ENCODE data around the gene SSR1. TPM values are rescaled to one million over a fixed set of nuclear protein-coding genes. Genes with fewer than 3 reads are reported as not detected.
"Not testable (repeated sequence)": the region's sequence is repeated elsewhere in the genome, so short reads cannot be mapped to it uniquely, and the experiment has no call there.

The SSR1 gene
- total RNA-seq, 4 donors from 2014 or later: 34.2 to 61.4 (median 46.0) TPM

- TF ChIP-seq POLR2AphosphoS5 (IDR thresholded peaks at IDR 0.05) (no peak), POLR2A (IDR thresholded peaks at IDR 0.05) (no peak), EP300 (IDR thresholded peaks at IDR 0.05) (no peak)
- TF ChIP-seq, protein P1, sequence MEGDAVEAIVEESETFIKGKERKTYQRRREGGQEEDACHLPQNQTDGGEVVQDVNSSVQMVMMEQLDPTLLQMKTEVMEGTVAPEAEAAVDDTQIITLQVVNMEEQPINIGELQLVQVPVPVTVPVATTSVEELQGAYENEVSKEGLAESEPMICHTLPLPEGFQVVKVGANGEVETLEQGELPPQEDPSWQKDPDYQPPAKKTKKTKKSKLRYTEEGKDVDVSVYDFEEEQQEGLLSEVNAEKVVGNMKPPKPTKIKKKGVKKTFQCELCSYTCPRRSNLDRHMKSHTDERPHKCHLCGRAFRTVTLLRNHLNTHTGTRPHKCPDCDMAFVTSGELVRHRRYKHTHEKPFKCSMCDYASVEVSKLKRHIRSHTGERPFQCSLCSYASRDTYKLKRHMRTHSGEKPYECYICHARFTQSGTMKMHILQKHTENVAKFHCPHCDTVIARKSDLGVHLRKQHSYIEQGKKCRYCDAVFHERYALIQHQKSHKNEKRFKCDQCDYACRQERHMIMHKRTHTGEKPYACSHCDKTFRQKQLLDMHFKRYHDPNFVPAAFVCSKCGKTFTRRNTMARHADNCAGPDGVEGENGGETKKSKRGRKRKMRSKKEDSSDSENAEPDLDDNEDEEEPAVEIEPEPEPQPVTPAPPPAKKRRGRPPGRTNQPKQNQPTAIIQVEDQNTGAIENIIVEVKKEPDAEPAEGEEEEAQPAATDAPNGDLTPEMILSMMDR (IDR thresholded peaks at IDR 0.05): no peak
- 83 to 92% methylated on average over 6 of the region's 6 CpGs for WGBS, 2 donors (ENCODE audit: low coverage in 1 of 2)
- peaks cover 0 to 23% (median 12%) of the 10 kb centered on the region in 3 donors for H3K4me1 ChIP-seq
Measured at GRCh38 chr6:7315948-7316365, 3.0 kb upstream of the SSR1 start.

GRCh38 chr6:7315087-7315947, 2.3 kb upstream of the SSR1 start:
- H3K4me1 ChIP-seq: peaks cover 0 to 29% (median 12%) of the 10 kb centered on the region in 3 donors
- not testable (repeated sequence) for H3K36me3 ChIP-seq, H3K27me3 ChIP-seq, H3K9me3 ChIP-seq, H3K4me3 ChIP-seq, ATAC-seq, H3K27ac ChIP-seq
- WGBS, 2 donors (ENCODE audit: low coverage in 1 of 2): 98% methylated on average over 7 of the region's 34 CpGs; no CpG with 5 or more reads in 1 of the 2 donors

More at GRCh38 chr6:7315948-7316365, 3.0 kb upstream of the SSR1 start:
- Histone ChIP-seq H3K4me3 (no peak overlapping the region), H3K9me3 (no peaks in the 10 kb centered on the region), H3K27ac (no peak overlapping the region), H3K36me3 (no peaks in the 10 kb centered on the region), H3K27me3 (no peaks in the 10 kb centered on the region)
- no peak for ATAC-seq

DNA sequence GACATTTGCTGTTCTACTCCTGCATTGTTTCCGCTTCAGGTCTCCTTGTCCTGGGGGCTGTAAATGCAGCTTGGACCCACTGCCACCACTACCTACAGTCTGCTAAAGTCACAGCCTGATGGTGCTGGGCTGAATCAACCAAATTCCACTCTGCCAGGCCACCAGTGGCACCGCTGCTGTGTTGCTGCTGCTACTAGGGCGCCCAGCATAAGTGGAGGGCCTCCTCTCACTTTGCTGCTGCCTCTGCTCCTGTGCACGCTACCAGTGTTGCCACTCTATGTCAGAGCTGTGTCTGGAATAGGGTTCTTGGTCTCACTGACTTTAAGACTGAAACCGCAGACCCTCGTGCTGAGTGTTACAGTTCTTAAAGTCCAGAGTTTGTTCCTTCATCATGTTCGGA, 1.4 kb upstream of the SSR1 start:
- WGBS, 2 donors (ENCODE audit: low coverage in 1 of 2): 92 to 100% methylated on average over 2 to 3 of the region's 7 CpGs
- H3K27me3 ChIP-seq: no peaks in the 10 kb centered on the region
- peaks cover 0 to 38% (median 12%) of the 10 kb centered on the region in 3 donors for H3K4me1 ChIP-seq
- peaks cover 2 to 5% of the 10 kb centered on the region in 2 donors for H3K36me3 ChIP-seq
- no peak overlapping the region for H3K27ac ChIP-seq
- TF ChIP-seq POLR2A (IDR thresholded peaks at IDR 0.05) (no peak), EP300 (IDR thresholded peaks at IDR 0.05) (no peak), POLR2AphosphoS5 (IDR thresholded peaks at IDR 0.05) (no peak)
- TF ChIP-seq, protein P1 (IDR thresholded peaks at IDR 0.05): no peak
- H3K9me3 ChIP-seq: no peaks in the 10 kb centered on the region
- H3K4me3 ChIP-seq: no peak overlapping the region
- ATAC-seq: no peak

GRCh38 chr6:7313505-7314165, 636 bp upstream of the SSR1 start:
- 66 to 82% methylated on average over 6 to 9 of the region's 15 CpGs for WGBS, 2 donors (ENCODE audit: low coverage in 1 of 2)

More at GRCh38 chr6:7313505-7314165, 636 bp upstream of the SSR1 start:
- Histone ChIP-seq H3K4me3 (peak overlapping the region; percentile 69 to 85), H3K4me1 (peaks cover 0 to 44% (median 12%) of the 10 kb centered on the region in 3 donors), H3K27ac (peak overlapping the region; percentile 78 to 99 (median 97)), H3K27me3 (no peaks in the 10 kb centered on the region), H3K36me3 (peaks cover 3 to 13% of the 10 kb centered on the region in 2 donors), H3K9me3 (no peaks in the 10 kb centered on the region)
- TF ChIP-seq POLR2A (IDR thresholded peaks at IDR 0.05): no peak
- no peak for TF ChIP-seq EP300 (IDR thresholded peaks at IDR 0.05)
- no peak for TF ChIP-seq POLR2AphosphoS5 (IDR thresholded peaks at IDR 0.05)
- TF ChIP-seq, protein P1 (IDR thresholded peaks at IDR 0.05): no peak
- peak; percentile 1 for ATAC-seq
